ENCODE data around the gene ZNF664. TPM values are rescaled to one million over a fixed set of nuclear protein-coding genes. Genes with fewer than 3 reads are reported as not detected.

ZNF664 gene
- total and polyA plus RNA-seq, 4 donors, result 31.7 to 118 (median 69.5) TPM

GRCh38 chr12:124008595-124008994 is 35.6 kb downstream of the ZNF664 start:
- H3K27me3 ChIP-seq (ENCODE audit: control insufficient read depth in 3 of 3, insufficient read depth in 3 of 3, low read length in 2 of 3), result no peaks in the 10 kb centered on the region
- DNase-seq (peak in 2 of 3 donors; percentile 40 to 58), ATAC-seq (ENCODE audit: insufficient read depth, low FRiP score) (no peak)
- 77 to 86% methylated on average over 3 of the region's 3 CpGs for WGBS, 2 donors
- peaks cover 16 to 33% (median 22%) of the 10 kb centered on the region in 4 donors for H3K36me3 ChIP-seq (ENCODE audit: control insufficient read depth in 4 of 4, insufficient read depth in 4 of 4, low read length in 4 of 4)
- TF ChIP-seq, protein P1, sequence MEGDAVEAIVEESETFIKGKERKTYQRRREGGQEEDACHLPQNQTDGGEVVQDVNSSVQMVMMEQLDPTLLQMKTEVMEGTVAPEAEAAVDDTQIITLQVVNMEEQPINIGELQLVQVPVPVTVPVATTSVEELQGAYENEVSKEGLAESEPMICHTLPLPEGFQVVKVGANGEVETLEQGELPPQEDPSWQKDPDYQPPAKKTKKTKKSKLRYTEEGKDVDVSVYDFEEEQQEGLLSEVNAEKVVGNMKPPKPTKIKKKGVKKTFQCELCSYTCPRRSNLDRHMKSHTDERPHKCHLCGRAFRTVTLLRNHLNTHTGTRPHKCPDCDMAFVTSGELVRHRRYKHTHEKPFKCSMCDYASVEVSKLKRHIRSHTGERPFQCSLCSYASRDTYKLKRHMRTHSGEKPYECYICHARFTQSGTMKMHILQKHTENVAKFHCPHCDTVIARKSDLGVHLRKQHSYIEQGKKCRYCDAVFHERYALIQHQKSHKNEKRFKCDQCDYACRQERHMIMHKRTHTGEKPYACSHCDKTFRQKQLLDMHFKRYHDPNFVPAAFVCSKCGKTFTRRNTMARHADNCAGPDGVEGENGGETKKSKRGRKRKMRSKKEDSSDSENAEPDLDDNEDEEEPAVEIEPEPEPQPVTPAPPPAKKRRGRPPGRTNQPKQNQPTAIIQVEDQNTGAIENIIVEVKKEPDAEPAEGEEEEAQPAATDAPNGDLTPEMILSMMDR (IDR thresholded peaks at IDR 0.05; ENCODE audit: control extremely low read depth, extremely low read depth), result no peak
- H3K4me1 ChIP-seq (ENCODE audit: control insufficient read depth in 5 of 5, insufficient read depth in 5 of 5, low read length in 5 of 5), result peaks cover 0 to 43% (median 10%) of the 10 kb centered on the region in 5 donors
- H3K9ac ChIP-seq (ENCODE audit: insufficient read depth in 1 of 2, low read length in 2 of 2), result no peak overlapping the region
- no peaks in the 10 kb centered on the region for H3K9me3 ChIP-seq (ENCODE audit: control insufficient read depth in 4 of 4, insufficient read depth in 3 of 4, low read length in 3 of 4)
- no peak overlapping the region for H3K27ac ChIP-seq (ENCODE audit: low read depth in 1 of 2, low read length in 1 of 2)
- no peak overlapping the region for H3K4me3 ChIP-seq

GRCh38 chr12:124009781-124010180 is 36.8 kb downstream of the ZNF664 start:
- Histone ChIP-seq H3K27me3 (ENCODE audit: control insufficient read depth in 3 of 3, insufficient read depth in 3 of 3, low read length in 2 of 3) (no peaks in the 10 kb centered on the region), H3K9ac (ENCODE audit: insufficient read depth in 1 of 2, low read length in 2 of 2) (no peak overlapping the region), H3K4me1 (ENCODE audit: control insufficient read depth in 5 of 5, insufficient read depth in 5 of 5, low read length in 5 of 5) (peaks cover 0 to 35% (median 10%) of the 10 kb centered on the region in 5 donors), H3K36me3 (ENCODE audit: control insufficient read depth in 4 of 4, insufficient read depth in 4 of 4, low read length in 4 of 4) (peaks cover 13 to 26% (median 20%) of the 10 kb centered on the region in 4 donors), H3K4me3 (no peak overlapping the region), H3K27ac (ENCODE audit: low read depth in 1 of 2, low read length in 1 of 2) (no peak overlapping the region), H3K9me3 (ENCODE audit: control insufficient read depth in 4 of 4, insufficient read depth in 3 of 4, low read length in 3 of 4) (no peaks in the 10 kb centered on the region)
- no peak for DNase-seq
- ATAC-seq (ENCODE audit: insufficient read depth, low FRiP score), result no peak
- WGBS, 2 donors, result 83 to 95% methylated on average over 6 of the region's 6 CpGs
- TF ChIP-seq, protein P1 (IDR thresholded peaks at IDR 0.05; ENCODE audit: control extremely low read depth, extremely low read depth), result no peak

DNA sequence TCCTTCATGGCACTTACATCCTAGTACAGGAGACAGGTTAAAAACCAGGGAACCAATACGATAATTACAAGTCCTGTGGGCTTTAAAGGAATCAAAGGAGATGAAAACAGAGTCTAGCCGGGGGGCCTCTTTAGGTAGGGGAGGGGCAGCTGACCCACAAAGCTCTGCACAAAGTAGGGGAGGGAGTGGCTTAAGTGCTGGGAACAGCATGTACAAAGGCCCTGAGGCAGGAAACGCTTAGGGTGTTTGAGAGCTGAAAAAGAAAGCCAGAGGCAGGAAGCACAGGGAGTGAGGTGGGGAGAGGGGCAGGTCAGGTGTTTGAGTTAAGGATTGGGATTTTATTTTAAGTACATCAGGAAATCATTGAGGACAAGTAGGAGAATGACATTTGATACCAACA is 37.7 kb downstream of the ZNF664 start:
- TF ChIP-seq, protein P1 (IDR thresholded peaks at IDR 0.05; ENCODE audit: control extremely low read depth, extremely low read depth), result no peak
- Histone ChIP-seq H3K4me1 (ENCODE audit: control insufficient read depth in 5 of 5, insufficient read depth in 5 of 5, low read length in 5 of 5) (peaks cover 0 to 32% (median 10%) of the 10 kb centered on the region in 5 donors), H3K9ac (ENCODE audit: insufficient read depth in 1 of 2, low read length in 2 of 2) (no peak overlapping the region), H3K4me3 (no peak overlapping the region), H3K27me3 (ENCODE audit: control insufficient read depth in 3 of 3, insufficient read depth in 3 of 3, low read length in 2 of 3) (no peaks in the 10 kb centered on the region), H3K9me3 (ENCODE audit: control insufficient read depth in 4 of 4, insufficient read depth in 3 of 4, low read length in 3 of 4) (no peaks in the 10 kb centered on the region), H3K36me3 (ENCODE audit: control insufficient read depth in 4 of 4, insufficient read depth in 4 of 4, low read length in 4 of 4) (peaks cover 16 to 26% (median 19%) of the 10 kb centered on the region in 4 donors), H3K27ac (ENCODE audit: low read depth in 1 of 2, low read length in 1 of 2) (no peak overlapping the region)
- 84 to 90% methylated on average over 3 of the region's 3 CpGs for WGBS, 2 donors
- DNase-seq (no peak), ATAC-seq (ENCODE audit: insufficient read depth, low FRiP score) (no peak)
